ENCODE results near the gene SNX25. TPM values are rescaled to one million over a fixed set of nuclear protein-coding genes. Genes with fewer than 3 reads are reported as not detected.

Gene SNX25
- total and polyA plus RNA-seq, 10 of the 15 experiments (the other 5 are each of a cell fraction or from before 2014, with no cell fraction given): 11.2 to 117 (median 62.8) TPM

DNA sequence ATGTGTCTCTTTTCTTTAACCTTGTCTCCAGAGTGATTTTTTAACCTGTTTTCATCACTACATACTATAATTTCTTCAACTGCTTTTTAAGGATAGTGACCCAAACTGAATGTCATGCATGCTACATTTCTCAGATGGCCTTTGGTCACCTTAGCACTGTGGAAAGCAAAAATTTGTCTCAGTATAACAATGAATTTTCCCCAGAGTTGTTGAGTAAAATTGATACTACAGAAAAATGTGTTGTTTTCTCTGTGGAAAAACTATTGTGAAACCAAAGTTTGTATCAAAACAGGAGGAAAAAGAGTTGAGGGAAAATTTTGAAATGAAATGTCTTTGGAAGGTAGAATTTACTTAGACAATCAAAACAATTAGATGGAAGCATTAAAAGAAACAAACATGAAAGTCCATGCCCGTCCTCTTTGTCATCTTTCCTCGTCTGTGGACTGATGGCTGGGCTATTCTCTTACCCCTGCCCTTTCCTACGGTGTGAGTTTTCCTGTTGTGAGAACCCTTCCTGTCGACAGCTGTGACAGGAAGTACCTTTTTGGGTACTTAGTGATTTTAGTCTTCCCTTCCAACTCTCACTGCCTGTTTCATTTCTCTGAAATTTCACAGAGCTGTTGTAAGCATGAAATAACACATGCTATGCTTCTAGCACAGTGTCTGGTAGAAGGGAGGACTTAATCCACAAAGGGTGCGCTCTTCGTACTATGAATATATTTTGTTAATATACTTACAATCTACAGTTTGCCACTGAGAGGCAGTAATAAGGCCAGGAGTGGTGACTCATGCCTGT, 135.5 kb downstream of the SNX25 start (continued):
- TF ChIP-seq SIN3A (IDR thresholded peaks at IDR 0.05; ENCODE audit: low read depth, low read length) (no peak), CHD1 (IDR thresholded peaks at IDR 0.05; ENCODE audit: low read depth, low read length) (no peak), IKZF1 (conservative IDR thresholded peaks at IDR 0.05) (peak; percentile 47), NFYB (IDR thresholded peaks at IDR 0.05; ENCODE audit: insufficient read depth, low read depth, low read length) (no peak), NR2C2 (IDR thresholded peaks at IDR 0.05; ENCODE audit: borderline replicate concordance, control insufficient read depth, insufficient read length, low read depth) (no peak), ZNF217 (IDR thresholded peaks at IDR 0.05) (no peak), IKZF2 (IDR thresholded peaks at IDR 0.05) (peak; percentile 69 to 73), STAT1 (conservative IDR thresholded peaks at IDR 0.05) (no peak)
- TF ChIP-seq, protein P1, sequence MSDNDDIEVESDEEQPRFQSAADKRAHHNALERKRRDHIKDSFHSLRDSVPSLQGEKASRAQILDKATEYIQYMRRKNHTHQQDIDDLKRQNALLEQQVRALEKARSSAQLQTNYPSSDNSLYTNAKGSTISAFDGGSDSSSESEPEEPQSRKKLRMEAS (IDR thresholded peaks at IDR 0.05; ENCODE audit: low read depth, low read length): no peak
- TF ChIP-seq, protein P2, sequence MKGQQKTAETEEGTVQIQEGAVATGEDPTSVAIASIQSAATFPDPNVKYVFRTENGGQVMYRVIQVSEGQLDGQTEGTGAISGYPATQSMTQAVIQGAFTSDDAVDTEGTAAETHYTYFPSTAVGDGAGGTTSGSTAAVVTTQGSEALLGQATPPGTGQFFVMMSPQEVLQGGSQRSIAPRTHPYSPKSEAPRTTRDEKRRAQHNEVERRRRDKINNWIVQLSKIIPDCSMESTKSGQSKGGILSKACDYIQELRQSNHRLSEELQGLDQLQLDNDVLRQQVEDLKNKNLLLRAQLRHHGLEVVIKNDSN (IDR thresholded peaks at IDR 0.05; ENCODE audit: borderline replicate concordance, extremely low read length, insufficient read depth, low read depth, low read length): no peak
- TF ChIP-seq, protein P3, sequence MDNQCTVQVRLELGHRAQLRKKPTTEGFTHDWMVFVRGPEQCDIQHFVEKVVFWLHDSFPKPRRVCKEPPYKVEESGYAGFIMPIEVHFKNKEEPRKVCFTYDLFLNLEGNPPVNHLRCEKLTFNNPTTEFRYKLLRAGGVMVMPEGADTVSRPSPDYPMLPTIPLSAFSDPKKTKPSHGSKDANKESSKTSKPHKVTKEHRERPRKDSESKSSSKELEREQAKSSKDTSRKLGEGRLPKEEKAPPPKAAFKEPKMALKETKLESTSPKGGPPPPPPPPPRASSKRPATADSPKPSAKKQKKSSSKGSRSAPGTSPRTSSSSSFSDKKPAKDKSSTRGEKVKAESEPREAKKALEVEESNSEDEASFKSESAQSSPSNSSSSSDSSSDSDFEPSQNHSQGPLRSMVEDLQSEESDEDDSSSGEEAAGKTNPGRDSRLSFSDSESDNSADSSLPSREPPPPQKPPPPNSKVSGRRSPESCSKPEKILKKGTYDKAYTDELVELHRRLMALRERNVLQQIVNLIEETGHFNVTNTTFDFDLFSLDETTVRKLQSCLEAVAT (IDR thresholded peaks at IDR 0.05): no peak
- TF ChIP-seq, protein P4, sequence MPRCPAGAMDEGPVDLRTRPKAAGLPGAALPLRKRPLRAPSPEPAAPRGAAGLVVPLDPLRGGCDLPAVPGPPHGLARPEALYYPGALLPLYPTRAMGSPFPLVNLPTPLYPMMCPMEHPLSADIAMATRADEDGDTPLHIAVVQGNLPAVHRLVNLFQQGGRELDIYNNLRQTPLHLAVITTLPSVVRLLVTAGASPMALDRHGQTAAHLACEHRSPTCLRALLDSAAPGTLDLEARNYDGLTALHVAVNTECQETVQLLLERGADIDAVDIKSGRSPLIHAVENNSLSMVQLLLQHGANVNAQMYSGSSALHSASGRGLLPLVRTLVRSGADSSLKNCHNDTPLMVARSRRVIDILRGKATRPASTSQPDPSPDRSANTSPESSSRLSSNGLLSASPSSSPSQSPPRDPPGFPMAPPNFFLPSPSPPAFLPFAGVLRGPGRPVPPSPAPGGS (IDR thresholded peaks at IDR 0.05; ENCODE audit: borderline replicate concordance, insufficient read depth, low read depth, low read length, poor library complexity, severe bottlenecking): peak; percentile 92
- TF ChIP-seq, protein P5, sequence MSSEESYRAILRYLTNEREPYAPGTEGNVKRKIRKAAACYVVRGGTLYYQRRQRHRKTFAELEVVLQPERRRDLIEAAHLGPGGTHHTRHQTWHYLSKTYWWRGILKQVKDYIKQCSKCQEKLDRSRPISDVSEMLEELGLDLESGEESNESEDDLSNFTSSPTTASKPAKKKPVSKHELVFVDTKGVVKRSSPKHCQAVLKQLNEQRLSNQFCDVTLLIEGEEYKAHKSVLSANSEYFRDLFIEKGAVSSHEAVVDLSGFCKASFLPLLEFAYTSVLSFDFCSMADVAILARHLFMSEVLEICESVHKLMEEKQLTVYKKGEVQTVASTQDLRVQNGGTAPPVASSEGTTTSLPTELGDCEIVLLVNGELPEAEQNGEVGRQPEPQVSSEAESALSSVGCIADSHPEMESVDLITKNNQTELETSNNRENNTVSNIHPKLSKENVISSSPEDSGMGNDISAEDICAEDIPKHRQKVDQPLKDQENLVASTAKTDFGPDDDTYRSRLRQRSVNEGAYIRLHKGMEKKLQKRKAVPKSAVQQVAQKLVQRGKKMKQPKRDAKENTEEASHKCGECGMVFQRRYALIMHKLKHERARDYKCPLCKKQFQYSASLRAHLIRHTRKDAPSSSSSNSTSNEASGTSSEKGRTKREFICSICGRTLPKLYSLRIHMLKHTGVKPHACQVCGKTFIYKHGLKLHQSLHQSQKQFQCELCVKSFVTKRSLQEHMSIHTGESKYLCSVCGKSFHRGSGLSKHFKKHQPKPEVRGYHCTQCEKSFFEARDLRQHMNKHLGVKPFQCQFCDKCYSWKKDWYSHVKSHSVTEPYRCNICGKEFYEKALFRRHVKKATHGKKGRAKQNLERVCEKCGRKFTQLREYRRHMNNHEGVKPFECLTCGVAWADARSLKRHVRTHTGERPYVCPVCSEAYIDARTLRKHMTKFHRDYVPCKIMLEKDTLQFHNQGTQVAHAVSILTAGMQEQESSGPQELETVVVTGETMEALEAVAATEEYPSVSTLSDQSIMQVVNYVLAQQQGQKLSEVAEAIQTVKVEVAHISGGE (CRISPR knock-in tag; IDR thresholded peaks at IDR 0.05): no peak
- TF ChIP-seq, protein P6, sequence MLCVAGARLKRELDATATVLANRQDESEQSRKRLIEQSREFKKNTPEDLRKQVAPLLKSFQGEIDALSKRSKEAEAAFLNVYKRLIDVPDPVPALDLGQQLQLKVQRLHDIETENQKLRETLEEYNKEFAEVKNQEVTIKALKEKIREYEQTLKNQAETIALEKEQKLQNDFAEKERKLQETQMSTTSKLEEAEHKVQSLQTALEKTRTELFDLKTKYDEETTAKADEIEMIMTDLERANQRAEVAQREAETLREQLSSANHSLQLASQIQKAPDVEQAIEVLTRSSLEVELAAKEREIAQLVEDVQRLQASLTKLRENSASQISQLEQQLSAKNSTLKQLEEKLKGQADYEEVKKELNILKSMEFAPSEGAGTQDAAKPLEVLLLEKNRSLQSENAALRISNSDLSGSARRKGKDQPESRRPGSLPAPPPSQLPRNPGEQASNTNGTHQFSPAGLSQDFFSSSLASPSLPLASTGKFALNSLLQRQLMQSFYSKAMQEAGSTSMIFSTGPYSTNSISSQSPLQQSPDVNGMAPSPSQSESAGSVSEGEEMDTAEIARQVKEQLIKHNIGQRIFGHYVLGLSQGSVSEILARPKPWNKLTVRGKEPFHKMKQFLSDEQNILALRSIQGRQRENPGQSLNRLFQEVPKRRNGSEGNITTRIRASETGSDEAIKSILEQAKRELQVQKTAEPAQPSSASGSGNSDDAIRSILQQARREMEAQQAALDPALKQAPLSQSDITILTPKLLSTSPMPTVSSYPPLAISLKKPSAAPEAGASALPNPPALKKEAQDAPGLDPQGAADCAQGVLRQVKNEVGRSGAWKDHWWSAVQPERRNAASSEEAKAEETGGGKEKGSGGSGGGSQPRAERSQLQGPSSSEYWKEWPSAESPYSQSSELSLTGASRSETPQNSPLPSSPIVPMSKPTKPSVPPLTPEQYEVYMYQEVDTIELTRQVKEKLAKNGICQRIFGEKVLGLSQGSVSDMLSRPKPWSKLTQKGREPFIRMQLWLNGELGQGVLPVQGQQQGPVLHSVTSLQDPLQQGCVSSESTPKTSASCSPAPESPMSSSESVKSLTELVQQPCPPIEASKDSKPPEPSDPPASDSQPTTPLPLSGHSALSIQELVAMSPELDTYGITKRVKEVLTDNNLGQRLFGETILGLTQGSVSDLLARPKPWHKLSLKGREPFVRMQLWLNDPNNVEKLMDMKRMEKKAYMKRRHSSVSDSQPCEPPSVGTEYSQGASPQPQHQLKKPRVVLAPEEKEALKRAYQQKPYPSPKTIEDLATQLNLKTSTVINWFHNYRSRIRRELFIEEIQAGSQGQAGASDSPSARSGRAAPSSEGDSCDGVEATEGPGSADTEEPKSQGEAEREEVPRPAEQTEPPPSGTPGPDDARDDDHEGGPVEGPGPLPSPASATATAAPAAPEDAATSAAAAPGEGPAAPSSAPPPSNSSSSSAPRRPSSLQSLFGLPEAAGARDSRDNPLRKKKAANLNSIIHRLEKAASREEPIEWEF (IDR thresholded peaks at IDR 0.05; ENCODE audit: insufficient replicate concordance, low read depth, low read length): no peak
